ENCODE data around the gene CDYL.

DNA sequence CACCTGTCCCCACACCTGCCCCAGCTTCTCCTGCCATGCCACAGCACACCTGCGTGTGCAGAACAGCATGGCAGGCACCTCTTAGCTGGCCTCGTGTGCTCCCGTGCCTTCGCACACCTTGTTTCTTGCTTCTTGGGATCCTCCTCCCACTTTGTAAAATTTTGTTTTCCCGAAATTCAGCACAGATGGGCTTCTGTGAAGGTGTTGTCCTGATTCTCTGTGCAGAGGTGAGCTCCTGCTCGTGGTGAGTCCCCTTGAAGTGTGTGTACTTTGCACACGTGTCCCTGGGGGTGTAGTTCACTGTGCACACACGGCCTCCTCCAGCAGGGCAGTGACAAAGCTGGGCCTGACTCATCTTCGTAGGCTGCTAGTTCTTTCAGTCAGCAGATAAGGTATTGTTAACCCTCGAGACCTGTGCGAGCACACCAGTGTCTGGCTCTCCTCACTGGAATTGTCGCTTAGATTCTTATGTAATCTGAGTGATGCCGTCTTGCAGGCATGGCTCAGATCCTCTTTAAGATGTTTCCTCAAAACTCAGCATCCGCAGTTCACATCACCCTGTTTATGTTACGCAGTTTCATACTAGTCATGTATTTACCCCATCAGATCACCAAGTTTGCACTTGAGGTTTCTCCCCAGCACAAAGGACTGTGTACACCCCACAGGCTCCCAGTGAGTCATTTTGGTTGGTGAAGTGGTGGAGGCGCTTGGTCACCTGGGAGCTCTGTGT is 77.7 kb downstream of the CDYL start:
- no peak for TF ChIP-seq CTCF (IDR thresholded peaks at IDR 0.05)
- TF ChIP-seq EP300 (IDR thresholded peaks at IDR 0.05; ENCODE audit: borderline replicate concordance in 1 of 2, low read depth in 1 of 2, low read length in 1 of 2): no peak
- no peak for TF ChIP-seq USF1 (IDR thresholded peaks at IDR 0.05; ENCODE audit: borderline replicate concordance, low read depth)
- no peak for TF ChIP-seq POLR2AphosphoS5 (IDR thresholded peaks at IDR 0.05; ENCODE audit: low read depth, low read length)
- no peak for TF ChIP-seq MAX (IDR thresholded peaks at IDR 0.05; ENCODE audit: low read depth)
- TF ChIP-seq ZBTB33 (IDR thresholded peaks at IDR 0.05; ENCODE audit: borderline replicate concordance, low read depth): no peak
- TF ChIP-seq SIN3A (IDR thresholded peaks at IDR 0.05; ENCODE audit: borderline replicate concordance, low read depth, low read length): no peak
- TF ChIP-seq TAF1 (IDR thresholded peaks at IDR 0.05; ENCODE audit: borderline replicate concordance, low read depth, low read length): no peak
- TF ChIP-seq USF2 (IDR thresholded peaks at IDR 0.05; ENCODE audit: borderline replicate concordance, low read depth, low read length): no peak
- TF ChIP-seq RFX5 (IDR thresholded peaks at IDR 0.05; ENCODE audit: low read length): no peak
- no peak for TF ChIP-seq EZH2phosphoT487 (IDR thresholded peaks at IDR 0.05; ENCODE audit: borderline replicate concordance, low read depth)
- no peak for TF ChIP-seq RXRA (IDR thresholded peaks at IDR 0.05; ENCODE audit: borderline replicate concordance, low read depth)
